CD4-positive, alpha-beta T cell treated with Interleukin-4 for 4 hours (primary cell): ENCODE results near the gene EPN2.
"Not testable (repeated sequence)": the region's sequence is repeated elsewhere in the genome, so short reads cannot be mapped to it uniquely, and the experiment has no call there.

Experiments used
- DNase-seq: peaks from one replicate; pipeline ENCODE4 v3.0.0-alpha.2; 2020

EPN2 gene

GRCh38 chr17:19348081-19348650 is 111.0 kb downstream of the EPN2 start:
- DNase-seq, result no peak

DNA sequence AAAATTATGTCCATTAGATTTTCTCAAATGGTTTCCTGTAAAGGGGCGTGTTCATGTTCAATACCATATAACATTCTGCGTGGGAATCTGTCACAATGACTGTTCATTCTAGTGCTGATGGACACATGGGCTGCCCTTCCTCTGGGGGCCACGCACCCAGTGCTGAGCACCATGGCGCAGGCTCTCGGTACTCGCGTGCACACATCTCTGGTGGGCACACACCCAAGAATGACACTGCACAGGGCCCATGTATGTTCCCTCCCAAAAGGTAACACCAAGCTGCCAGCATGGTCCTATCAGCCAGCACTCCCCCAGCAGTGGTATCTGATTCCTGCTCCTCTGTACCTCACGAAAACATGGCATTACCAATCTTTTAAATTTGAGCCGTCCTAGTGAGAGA is 111.6 kb downstream of the EPN2 start:
- DNase-seq, result no peak

DNA sequence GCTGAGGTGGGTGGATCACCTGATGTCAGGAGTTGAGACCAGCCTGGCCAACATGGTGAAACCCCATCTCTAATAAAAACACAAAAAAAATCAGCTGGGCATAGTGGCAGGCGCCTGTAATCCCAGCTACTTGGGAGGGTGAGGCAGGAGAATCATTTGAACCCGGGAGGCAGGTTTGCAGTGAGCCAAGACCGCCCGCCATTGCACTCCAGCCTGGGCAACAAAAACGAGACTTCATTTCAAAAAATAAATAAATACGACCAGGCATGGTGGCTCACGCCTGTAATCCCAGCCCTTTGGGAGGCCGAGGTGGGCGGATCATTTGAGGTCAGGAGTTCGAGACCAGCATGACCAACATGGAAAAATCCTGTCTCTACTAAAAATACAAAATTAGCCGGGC is 116.2 kb downstream of the EPN2 start:
- not testable (repeated sequence) for DNase-seq

DNA sequence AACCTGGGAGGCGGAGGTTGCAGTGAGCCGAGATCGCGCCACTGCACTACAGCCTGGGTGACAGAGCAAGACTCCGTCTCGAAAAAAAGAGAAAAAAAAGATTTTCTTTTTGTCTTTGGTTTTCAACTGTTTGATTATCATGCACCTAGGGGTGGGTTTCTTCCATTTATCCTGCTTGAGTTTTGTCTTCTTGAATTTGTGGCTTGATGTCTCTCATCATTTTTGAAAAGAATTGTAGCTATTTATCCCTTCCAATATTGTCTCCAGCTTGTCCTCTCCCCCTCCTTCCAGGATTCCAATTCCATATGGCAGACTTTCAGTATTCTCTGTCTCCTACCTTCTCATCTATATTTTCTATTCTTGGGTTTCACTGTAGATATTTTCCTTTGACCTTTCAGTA is 117.6 kb downstream of the EPN2 start:
- DNase-seq, result no peak

GRCh38 chr17:19357351-19357750 is 120.2 kb downstream of the EPN2 start:
- DNase-seq, result no peak

GRCh38 chr17:19357761-19358160 is 120.6 kb downstream of the EPN2 start:
- no peak for DNase-seq

DNA sequence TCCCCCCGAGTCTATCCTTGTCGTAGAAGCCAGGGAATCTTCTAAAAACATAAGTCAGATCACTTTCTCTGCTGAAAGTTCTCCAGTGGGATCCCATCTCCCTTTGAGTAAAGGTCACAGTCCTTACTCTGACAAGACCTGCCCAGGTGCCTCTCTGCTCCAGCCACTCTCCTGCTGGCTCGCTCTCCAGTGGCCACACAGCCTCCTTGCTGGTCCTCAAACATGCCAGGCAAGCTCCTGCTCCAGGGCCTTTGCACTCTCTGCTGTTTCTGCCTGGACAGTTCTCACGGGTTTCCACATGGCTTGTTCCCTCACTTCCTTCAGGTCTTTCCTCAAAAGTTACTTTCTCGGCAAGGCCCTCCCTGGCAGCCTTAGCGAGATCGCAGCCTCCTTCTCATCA is 122.0 kb downstream of the EPN2 start:
- DNase-seq, result no peak

DNA sequence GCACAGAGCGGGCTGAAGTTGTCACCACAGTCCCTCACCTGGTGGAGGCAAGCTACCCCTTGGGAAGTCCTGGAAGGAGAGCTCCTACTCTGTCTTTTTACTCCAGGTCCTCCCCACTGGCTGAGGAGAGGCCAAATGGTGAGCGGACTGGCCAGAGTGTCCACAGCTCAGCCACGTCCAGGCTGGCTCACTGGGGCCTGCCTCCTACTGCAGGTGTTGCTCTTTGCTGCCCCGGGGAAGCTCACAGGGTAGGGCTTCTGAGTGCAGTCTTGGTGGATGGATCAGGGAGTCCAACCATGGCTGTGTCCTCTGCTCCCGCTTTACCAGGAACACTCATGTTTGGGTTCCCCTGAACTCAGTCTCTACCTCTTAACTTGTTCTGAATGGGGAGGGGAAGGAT is 122.7 kb downstream of the EPN2 start:
- DNase-seq, result no peak

DNA sequence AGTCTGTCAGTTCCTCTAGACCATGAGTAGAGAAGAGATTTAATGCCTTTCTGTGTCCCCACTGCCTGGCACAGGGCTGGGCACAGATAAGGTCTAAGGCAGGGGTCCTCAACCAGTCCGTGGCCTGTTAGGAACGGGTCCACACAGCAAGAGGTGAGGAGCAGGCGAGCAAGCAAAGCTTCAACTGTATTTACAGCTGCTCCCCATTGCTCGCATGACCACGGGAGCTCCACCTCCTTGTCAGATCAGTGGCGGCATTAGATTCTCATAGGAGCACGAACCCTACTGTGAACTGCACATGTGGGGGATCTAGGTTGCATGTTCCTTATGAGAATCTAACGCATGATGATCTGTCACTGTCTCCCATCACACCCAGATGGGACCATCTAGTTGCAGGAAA is 123.6 kb downstream of the EPN2 start:
- DNase-seq, result no peak

- DNase-seq, result no peak
Measured at GRCh38 chr17:19361326-19361725, 124.2 kb downstream of the EPN2 start.

DNA sequence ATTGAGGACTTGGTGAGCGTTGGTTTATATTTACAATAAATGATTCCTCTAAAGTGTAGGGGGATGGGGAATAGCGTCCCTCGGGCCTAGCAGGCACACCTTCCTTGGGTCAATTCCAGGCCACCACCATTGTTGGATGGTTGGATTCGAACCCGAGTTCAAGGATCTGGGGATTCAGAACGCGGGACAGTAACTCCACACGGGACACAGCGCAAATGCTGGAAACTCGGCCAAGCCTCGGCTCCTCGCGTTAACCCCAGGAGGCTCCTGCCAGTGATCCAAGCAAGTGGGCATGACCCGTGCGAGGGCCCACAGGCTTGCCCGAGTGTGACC is 124.7 kb downstream of the EPN2 start:
- DNase-seq, result no peak

- peak; percentile 92 for DNase-seq
Measured at GRCh38 chr17:19362277-19363113, 125.3 kb downstream of the EPN2 start, which contains the start of gene B9D1. TSS of gene B9D1 (minus strand) at chr17:19362723. CDS start at chr17:19362569, 154 bp downstream.

DNA sequence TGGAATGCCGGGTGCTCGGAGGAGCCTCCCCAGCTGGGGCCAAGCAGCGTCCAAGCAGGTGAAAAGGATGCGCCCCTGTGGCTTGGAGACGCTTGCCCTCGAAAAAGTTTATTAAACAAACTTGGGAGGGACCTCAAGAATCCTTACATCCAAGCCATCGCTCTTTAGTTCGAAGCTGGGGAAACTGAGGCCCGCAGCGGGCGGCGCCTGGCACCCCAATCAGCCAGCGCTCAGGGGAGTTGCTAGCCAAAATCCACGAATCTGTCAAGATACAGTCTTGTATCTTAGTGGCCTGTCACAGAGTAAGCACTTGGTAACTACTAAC is 125.9 kb downstream of the EPN2 start:
- no peak for DNase-seq

DNA sequence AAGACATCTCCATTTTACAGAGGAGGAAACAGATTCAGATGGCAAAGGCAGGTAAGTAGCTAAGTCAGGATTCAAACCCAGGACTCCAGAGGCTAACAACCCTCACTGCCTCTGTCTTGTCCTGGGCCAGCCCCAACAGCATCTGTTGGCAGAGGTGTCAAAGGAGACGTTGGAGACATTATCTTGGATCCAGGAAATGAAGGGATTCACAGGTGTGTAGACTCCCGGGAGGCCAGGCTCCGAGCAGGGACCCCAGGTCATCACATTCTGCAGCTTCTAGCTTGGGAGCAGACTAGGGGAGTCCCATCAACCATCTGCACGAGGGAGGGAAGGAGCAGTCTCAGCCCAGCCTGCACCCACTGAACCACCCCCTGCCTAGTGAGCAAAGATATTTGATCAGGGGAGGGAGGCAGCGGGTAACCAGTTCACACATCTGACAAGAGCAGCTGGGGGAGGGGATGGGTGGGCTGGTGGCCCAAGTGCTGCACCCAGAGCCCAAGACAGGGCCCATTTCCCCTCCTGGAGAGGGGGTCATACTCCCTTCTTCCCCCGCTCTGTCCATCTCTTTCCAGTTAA is 126.4 kb downstream of the EPN2 start:
- DNase-seq, result no peak

DNA sequence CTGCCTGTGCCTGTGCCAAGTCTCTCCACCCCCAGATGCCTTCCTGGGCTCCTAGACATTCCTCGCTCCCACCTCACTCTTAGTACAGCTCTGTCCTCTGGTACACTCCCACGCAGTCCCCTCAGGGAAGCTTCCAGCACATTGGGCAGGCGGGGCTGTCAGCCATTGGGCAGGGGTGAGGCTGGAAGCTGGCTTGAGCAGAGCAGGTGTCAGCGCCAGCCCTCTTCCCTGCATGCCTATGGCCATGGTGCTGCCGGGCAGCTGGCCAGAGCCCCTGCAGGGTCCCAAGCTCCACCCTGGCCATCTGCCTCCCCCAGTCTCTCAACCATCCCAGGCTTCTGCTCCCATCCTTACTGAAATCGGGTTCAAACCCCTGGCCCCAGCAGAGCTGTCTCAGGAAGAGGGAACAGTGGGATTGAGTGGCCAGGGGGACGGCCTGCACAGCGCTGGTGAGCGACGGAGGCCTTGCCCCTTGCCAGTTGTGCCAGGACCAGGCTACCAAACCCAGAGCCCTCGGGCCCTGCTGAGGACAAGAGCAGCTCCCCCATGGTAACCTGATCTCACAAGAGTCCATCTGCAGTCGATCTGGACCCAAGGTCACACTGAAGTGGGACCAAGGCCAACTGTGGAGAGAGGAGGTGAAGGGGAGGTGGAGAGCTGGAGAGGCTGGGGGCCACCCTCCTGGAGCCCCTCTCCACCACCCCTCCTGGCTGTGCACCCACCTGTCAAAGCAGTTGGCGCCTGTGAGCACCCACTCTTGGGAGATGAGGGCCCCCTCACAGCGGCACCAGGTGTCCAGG is 127.7 kb downstream of the EPN2 start:
- no peak for DNase-seq

DNA sequence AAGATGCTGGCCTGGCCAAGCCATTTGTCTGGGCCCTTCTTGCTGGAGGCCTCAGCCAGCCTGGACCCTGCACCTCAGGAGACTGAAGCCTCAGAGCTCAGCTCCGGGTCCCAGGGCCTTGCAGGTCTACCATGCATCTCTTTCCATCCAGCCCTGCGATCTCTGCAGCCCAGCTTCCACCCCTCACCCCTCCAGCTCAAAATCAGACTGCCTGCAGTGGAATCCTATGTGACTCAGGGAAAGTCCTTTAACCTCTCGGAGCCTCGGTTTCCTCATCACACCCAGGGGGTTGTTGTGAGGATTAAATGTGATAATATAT is 128.3 kb downstream of the EPN2 start:
- DNase-seq, result no peak

- no peak for DNase-seq
Measured at GRCh38 chr17:19365833-19366636, 128.9 kb downstream of the EPN2 start.

DNA sequence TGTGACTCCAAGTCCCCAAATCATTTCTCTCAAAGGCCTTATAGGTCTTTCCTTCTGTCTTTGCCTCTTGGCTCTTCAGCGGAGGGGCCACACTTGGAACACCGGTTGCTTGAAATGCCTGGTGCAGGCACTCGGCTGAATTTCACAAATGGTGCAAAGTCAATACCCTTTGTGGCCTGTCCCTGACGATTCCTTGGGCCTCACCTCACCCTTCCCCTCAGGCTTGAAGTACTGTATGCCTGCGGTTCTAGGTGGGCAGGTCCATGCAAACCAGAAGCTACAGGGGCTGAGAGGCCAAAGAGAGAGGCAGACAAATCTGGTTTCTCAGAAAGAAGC is 129.4 kb downstream of the EPN2 start:
- DNase-seq, result no peak

DNA sequence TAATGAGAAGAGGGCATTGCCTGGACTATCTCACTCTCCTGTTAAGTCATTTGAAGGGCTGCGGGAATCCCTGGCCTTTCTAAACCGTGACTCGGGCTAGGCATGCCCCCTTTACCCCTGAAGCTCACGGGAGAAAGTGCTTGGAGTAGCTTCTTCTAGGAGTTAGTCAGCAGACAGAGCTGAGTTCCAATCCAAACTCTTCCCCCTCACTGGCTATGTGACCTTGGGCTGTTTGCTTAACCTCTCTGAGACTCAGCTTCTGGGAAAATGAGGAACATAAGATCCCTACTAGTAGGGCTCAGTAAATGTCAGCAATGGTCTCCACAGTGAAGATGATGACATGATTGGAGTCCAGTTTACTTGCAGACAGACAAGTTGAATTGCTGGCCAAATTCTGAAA is 131.1 kb downstream of the EPN2 start:
- DNase-seq, result no peak

GRCh38 chr17:19369107-19369778 is 132.1 kb downstream of the EPN2 start:
- DNase-seq, result no peak

DNA sequence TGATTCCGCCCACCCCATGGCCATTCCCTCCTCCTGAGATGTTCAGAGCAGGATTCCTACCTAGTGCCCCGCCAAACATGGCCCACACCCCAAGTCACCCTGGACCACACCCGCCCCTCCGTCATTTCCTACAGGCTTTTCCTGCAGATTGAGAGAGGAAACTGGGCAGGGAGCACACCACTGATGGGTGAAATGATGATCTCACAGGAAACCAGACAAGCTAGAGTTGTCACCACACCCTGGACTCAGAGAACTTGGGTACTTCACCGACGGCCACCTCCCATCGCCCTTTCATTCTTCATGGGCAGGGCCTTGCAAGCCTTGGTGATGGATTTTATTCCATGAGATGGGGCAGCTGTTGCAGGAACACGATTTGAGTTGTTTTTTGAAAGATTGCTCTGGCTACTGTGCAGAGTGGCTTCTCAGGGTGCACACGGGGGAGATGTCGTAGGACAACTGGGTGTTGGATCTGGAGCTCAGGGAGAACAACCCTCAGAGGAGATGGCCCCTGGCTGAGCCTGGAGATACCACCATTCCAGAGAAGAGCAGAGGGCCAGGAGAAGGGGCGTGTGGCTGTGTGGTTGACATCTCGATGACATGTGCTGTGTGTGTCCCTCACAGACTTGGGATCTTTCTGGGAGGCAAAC is 132.8 kb downstream of the EPN2 start:
- peak; percentile 55 for DNase-seq

DNA sequence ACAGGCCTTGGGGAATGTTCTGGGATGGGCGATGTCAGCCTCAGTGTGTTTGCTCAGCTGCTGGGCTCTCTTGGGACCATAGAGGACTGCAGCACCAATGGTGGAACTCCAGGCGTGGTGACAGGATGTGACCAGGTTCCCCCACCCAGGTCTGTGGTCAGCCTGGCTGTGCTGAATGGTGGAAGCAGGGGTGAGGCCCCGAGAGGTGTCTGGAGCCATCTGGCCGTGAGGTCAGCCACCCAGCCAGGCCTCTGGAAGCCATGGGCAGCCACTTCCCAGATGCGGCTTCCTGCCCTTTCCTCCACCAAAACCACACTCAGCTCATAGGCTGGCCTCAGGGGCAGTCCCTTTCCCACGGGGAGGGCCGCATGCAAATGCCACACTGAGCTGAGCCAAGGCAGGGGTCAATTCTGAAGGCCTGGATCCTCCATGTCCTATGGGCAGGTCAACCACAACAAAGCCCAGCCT is 133.4 kb downstream of the EPN2 start:
- peak; percentile 23 for DNase-seq
